ENCODE results near the gene RFPL3.
"Not testable (repeated sequence)": the region's sequence is repeated elsewhere in the genome, so short reads cannot be mapped to it uniquely, and the experiment has no call there.

GRCh38 chr22:32357567-32357966 is at the start of gene RFPL3:
- not testable (repeated sequence) for TF ChIP-seq CTCF (IDR thresholded peaks at IDR 0.05; ENCODE audit: borderline replicate concordance, extremely low read depth, low read length, poor library complexity, severe bottlenecking); EZH2 (IDR thresholded peaks at IDR 0.05; ENCODE audit: borderline replicate concordance, low read depth, low read length, severe bottlenecking)

All from DND-41 (cell line).